Loucy (cell line): ENCODE data around the gene CTXN2.

Experiments
- CTCF ChIP-seq: fragments of 200-600 bp; sonication (generic); conservative IDR thresholded peaks from 2 replicates; pipeline ENCODE4 v1.5.1; 2014; ENCODE audit warnings: mild to moderate bottlenecking, antibody characterized with exemption, low read length
- EZH2phosphoT487 ChIP-seq: fragments of 200-600 bp; IDR thresholded peaks from 2 replicates; pipeline ENCODE4 v1.6.1; 2018; ENCODE audit warnings: antibody characterized with exemption, mild to moderate bottlenecking, moderate library complexity, borderline replicate concordance

DNA sequence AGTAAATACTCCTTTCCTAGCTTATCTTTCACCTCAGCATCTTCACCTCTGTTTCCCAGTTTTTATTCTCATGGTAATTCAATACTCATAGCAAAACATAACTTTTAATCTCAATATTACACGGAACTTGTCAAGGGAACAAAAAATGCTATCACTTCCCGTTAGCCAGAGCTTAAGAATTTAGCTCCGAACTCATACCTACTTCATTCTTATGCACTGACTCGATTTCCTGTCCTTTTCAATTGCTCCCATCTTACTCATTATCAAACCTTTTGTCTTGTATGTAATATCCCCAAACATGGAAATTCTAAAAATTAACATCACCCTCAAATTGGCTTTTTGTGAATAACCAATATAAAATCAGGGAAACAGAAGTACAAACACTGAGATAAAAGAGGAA, 41.6 kb upstream of the CTXN2 start:
- TF ChIP-seq CTCF (no peak), EZH2phosphoT487 (no peak)
